ENCODE measurements around the gene REEP1.
"Not testable (repeated sequence)": the region's sequence is repeated elsewhere in the genome, so short reads cannot be mapped to it uniquely, and the experiment has no call there.

The REEP1 gene

DNA sequence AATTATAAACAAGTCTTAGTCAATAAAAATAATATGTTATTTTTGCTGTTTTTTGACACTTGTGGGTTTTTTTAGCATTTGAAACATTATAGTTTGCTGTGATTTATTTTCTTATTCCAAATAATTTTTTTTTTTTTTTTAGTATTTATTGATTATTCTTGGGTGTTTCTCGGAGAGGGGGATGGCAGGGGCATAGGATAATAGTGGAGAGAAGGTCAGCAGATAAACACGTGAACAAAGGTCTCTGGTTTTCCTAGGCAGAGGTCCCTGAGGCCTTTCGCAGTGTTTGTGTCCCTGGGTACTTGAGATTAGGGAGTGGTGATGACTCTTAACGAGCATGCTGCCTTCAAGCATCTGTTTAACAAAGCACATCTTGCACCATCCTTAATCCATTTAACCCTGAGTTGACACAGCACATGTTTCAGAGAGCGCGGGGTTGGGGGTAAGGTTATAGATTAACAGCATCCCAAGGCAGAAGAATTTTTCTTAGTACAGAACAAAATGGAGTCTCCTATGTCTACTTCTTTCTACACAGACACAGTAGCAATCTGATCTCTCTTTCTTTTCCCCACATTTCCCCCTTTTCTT is 8.5 kb upstream of the REEP1 start:
- not testable (repeated sequence) for DNase-seq (ENCODE audit: low read depth in 1 of 2, low spot score in 1 of 2)

GRCh38 chr2:86344404-86344803 is 7.0 kb upstream of the REEP1 start:
- DNase-seq (ENCODE audit: low read depth in 1 of 2, low spot score in 1 of 2): no peak

DNA sequence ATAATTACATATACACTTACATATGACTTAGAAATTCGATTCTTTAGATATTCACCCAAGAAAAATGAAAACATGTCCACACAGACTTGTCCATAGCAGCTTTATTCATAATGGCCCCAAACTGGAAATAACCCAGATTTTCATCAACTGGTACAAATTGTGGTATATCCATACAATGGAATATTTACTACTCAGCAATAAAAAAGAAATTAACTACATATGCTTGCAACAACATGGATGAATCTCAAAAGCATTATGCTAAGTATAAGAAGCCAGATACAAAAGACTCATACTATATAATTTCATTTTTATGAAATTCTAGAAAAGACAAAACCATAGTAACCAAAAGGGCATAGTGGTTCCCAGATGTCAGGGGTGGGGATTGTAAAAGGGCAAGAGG is 5.1 kb upstream of the REEP1 start:
- DNase-seq (ENCODE audit: low read depth in 1 of 2, low spot score in 1 of 2): no peak

DNA sequence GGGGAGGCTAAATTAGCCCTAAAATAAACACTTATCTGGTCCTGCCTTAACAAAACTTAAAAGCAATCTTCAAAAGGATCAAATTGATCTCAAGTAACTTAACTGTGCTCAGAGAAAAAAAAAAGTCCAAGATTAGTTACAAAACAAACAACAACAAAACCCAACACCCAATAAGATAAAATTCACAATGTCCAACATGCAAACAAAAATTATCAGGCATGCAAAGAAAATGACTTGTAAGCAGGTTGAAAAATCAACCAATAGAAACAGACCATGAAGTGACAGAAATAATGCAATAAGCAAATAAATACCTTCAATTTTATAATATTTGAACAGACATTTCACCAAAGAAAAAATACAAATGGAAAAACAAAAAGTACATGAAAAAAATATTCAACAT is 4.0 kb upstream of the REEP1 start:
- no peak for DNase-seq (ENCODE audit: low read depth in 1 of 2, low spot score in 1 of 2)

DNA sequence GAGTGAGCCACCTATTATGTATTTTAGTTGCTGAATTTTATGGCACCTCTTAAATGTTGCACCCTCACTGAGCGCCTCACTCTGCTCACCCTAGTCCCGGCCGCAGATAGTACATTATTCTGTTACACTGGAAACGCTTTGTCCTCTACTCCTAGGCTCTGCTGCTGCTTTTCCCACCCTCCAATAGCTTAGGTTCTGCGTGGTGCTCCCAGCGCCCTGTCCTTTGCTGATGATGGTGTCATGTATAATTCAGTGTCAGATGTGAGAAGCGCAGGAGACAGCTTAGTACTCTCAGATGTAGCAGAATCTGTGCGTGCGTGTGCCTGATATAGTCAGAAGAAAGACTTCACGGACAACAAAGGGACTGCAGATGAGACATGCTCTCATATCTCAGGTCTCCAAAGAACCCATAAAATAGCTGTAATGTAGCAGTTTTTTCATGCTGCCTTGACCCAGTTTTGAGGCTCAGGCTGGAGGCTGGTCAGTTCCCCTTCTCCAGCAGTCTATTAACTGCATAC is 1.4 kb upstream of the REEP1 start:
- no peak for DNase-seq (ENCODE audit: low read depth in 1 of 2, low spot score in 1 of 2)

DNA sequence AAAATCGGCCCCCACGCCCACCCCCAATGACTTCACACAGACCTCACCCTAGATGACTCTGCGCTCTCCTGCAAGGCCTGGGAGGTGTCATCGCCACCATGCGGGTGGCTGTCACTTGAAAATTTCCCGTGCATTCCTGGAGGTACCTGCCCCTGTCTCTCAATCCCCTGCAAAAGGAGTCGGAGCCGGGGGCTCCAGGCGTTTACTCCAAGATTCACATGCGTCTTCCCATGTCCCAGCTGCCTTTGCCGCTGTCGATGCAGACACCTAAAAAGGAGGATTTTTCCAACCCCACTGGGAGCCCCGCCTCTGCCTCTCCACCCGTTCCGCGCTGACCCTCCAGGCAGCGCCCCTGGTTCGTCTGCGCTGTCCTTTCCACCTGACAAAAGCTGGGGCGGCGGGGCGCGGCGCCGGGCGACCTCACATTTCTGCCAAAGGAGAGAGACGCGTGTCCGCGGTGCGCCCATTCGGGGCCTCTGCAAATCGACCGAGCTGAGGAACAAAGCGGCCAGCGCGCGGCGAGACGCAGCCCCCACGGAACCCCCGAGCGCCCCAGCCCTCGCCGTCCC is 667 bp downstream of the REEP1 start:
- no peak for DNase-seq (ENCODE audit: low read depth in 1 of 2, low spot score in 1 of 2)

- DNase-seq (ENCODE audit: low read depth in 1 of 2, low spot score in 1 of 2): no peak
Observed at GRCh38 chr2:86335865-86336674, 1.4 kb downstream of the REEP1 start.

DNA sequence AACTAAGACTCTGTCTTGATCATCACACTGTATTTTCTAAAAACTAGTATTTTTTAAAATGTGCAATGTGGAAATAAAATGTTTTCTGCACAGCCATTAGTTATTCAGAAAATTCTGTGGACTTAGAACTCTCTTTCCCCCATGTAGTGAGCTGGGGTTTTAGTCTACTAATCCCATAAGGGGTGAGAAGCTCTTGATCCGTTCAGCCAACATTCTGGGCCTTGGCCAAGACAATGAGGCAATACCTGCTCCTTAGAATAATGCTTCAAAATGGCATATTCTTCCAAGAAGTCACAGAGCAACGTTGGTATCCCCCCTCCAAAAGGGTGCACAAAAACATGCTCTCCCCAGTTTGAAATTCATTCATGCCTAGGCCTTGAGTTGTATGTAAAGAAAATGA is 4.0 kb downstream of the REEP1 start:
- no peak for DNase-seq (ENCODE audit: low read depth in 1 of 2, low spot score in 1 of 2)

GRCh38 chr2:86332654-86333053 is 4.8 kb downstream of the REEP1 start:
- DNase-seq (ENCODE audit: low read depth in 1 of 2, low spot score in 1 of 2): no peak

DNA sequence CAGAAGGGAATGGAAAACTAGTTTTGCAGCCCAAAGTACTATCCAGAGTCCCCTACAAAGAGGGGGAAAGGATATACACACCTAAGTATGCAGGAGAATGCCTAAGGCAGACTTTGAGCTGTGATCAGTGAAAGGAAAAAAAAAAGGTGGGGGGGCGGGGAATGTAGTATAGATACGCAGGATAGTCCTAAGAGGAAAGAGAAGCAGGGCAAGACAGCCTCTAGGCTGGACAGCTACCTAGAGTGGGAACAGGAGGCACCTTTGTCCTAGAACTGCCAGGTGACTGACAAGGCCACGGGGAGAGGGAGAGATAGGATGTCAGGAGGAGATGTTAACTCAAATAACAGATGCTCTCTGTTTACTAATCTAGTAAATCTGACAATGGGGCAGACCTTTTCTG is 6.0 kb downstream of the REEP1 start:
- no peak for DNase-seq (ENCODE audit: low read depth in 1 of 2, low spot score in 1 of 2)

DNA sequence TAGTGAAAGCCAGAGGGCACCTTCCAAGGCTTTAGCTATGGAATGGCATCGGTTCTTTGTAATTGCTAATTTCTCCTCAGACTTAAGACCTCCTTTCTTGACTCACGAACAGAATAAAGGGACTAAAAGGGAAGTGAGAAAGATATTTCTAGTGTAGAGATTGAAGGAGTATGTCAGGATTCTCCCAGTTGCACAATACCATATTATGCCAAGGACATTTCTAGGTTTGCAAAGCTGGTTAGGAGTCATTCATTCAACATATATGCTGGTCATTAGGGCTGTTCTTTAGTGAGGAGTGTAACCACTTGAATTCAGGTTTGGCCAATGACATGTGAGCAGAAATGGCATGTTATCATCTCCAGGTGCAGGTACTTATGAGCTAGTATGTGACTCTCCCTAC is 7.4 kb downstream of the REEP1 start:
- DNase-seq (ENCODE audit: low read depth in 1 of 2, low spot score in 1 of 2): no peak

- DNase-seq (ENCODE audit: low read depth in 1 of 2, low spot score in 1 of 2): no peak
Observed at GRCh38 chr2:86323273-86324021, 14.0 kb downstream of the REEP1 start.

- no peak for DNase-seq (ENCODE audit: low read depth in 1 of 2, low spot score in 1 of 2)
Observed at GRCh38 chr2:86319700-86320580, 17.5 kb downstream of the REEP1 start.

DNA sequence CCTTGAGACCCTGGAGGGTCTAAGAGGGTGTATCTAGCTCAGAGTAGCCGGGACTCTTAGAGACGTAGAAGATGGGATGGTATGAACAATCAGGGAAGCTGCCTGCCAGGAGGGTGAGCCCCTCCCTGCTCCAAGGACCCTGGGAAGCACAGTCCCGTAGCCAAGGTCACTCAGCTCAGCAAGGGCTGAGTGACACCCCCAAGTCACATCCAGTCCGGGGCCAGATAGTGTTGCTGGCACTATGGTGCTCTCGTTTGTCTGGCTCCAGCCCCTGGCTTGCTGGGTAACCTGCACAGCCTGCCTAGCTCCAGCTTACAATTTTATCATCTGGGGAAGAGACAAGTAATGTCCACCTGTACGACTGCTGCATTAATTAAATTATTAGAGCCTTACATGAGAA is 22.3 kb downstream of the REEP1 start:
- no peak for DNase-seq (ENCODE audit: low read depth in 1 of 2, low spot score in 1 of 2)

DNA sequence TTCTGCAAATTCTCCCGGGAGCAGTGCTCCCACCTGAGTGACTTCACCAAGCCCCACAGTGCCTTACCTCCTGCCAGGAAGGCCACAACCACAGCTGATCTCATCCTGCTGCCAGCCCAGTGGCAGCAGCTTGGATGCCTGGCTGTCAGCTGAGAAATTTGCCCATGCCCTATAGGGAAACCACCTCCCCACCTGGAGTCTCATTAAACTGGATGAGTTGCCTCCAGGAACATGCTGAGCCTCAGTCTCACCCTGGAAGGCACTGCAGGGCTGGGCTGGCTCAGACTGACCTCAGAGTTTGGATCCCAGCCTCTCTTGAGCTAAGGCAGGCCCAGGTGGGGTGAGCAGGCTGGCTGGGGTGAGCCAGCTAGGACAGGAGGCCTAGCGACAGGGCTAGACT is 23.3 kb downstream of the REEP1 start:
- no peak for DNase-seq (ENCODE audit: low read depth in 1 of 2, low spot score in 1 of 2)

DNA sequence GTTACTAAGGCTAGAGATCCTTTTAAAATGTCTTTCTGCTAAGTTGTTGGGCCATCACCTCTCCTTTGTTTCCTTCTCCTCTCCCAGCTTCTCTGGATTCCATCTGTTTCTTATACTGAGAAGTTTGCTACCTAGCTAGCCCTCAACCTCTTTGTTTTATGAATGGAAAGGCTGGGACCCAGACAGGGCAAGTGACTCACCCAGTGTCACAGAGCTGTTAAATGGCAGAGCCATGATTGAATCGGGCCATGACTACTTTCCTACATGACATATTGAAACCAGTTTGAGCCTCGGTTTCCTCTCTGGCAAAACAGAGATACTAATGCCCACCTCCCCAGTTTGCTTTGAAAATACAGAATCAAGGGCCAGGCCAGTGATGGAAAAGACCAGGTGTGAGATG is 24.1 kb downstream of the REEP1 start:
- DNase-seq (ENCODE audit: low read depth in 1 of 2, low spot score in 1 of 2): no peak

- no peak for DNase-seq (ENCODE audit: low read depth in 1 of 2, low spot score in 1 of 2)
Observed at GRCh38 chr2:86311879-86312278, 25.5 kb downstream of the REEP1 start.

DNA sequence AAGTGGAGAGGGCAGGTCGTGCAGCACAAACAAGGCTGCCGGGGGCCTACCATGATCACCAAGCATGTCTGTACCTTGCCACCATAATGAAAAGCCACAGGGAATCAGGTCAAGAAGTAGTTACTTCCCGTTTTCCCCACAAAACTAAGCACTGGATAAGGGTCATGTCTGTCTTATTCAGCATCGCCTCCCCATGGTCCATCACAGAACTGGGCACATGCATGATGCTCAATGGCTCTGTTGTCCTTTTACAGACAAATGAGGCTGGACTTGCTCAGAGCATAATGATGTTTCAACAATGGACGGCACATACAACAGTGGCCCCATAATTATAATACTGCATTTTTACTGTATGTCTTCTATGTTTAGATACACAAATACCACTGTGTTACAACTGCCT is 27.5 kb downstream of the REEP1 start:
- no peak for DNase-seq (ENCODE audit: low read depth in 1 of 2, low spot score in 1 of 2)

DNA sequence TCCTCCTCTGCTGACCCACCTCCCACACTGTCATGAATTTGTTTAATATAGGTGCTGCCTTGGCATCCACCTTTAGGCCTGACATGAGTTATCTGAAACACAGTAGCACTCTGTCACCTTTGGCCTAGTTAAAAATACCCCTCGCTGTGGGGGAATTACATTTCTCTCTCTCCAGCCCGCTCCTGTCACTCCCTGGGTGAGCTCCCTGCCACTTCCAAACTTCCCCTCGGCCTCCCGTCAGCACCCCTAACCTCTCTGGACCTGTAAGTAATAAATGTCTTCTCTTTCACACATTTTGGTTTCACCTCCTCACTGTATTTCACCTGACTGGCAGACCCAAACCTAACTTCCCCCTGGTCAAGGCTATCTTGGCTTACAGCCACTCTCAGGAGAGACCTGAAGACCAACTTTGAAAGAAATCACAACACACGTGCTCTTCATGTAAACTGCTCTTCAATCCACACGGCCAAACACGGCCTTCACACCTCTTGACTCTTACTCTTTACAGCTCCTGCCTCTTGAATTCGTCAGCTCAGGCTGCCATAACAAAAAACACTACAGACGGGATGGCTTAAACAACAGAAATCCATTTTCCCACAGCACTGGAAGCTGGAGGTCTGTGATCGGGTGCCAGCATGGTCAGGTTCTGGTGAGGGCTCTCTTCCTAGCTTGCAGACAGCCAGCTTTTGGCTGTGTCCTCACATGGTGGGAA is 28.3 kb downstream of the REEP1 start:
- no peak for DNase-seq (ENCODE audit: low read depth in 1 of 2, low spot score in 1 of 2)

DNA sequence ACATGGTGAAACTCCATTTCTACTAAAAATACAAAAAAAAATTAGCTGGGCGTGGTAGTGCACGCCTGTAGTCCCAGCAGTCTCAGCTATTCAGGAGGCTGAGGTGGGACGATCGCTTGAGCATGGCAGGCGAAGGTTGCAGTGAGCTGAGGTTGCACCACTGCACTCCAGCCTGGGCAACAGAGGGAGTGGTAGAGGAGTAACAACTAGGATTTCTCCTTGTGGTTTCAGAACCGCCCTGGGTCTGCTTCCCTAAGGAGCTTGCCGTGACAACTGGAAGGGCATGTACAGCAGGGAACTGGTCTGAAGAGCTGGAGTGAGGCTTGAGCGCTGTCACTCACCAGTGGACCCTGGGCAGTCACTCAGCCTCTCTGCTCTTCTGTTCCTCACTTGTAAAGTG is 29.1 kb downstream of the REEP1 start:
- no peak for DNase-seq (ENCODE audit: low read depth in 1 of 2, low spot score in 1 of 2)
